HepG2 (cell line): ENCODE results near the gene USP35. TPM values are rescaled to one million over a fixed set of nuclear protein-coding genes. Genes with fewer than 3 reads are reported as not detected.
A peak's percentile ranks its signal among the peaks of the same experiment; 100 is the strongest.

ENCODE experiments used
- ATAC-seq: fragments of 200-7000 bp; cut with Tn5 transposase; 3 replicates; pipeline ENCODE4 v1.9.1; 2020; ENCODE audit warnings: mild to moderate bottlenecking, moderate library complexity
- BruUV-seq: library from RNA; stranded (reverse); fragments of 400-500 nt; replicated peaks from 2 replicates; lab custom pipeline; 2021; lab: Mats Ljungman, UMichigan
- CTCF ChIA-PET: fragments of 300-600 bp; formaldehyde crosslinking; extraction: SDS; loops from one replicate; lab custom pipeline; 2021; ENCODE audit warnings: low total read pairs, inconsistent platforms, low intra/inter-chr PET ratio; lab: Yijun Ruan, JAX
- POLR2A ChIA-PET: fragments of 350-600 bp; sonication (Branson Sonifier 250); formaldehyde crosslinking; loops from one replicate; lab custom pipeline; 2020; ENCODE audit warnings: antibody characterized with exemption, inconsistent platforms; lab: Yijun Ruan, JAX
- DNase-seq: peaks from one replicate; pipeline ENCODE4 v3.0.0-alpha.2; 2015; ENCODE audit warnings: low spot score
- FAIRE-seq: peaks from 3 replicates; lab custom pipeline; 2011; peaks lifted over from hg19 to GRCh38; lab: Jason Lieb, UNC
- H2AFZ ChIP-seq: one replicate; pipeline ENCODE4 v1.6.1; 2011; ENCODE audit warnings: low read length, inconsistent platforms
- H3K27ac ChIP-seq: fragments of 300-600 bp; 3 replicates; pipeline ENCODE4 v1.8.0; 2011; ENCODE audit warnings: mixed run types, mild to moderate bottlenecking, mixed read lengths, low read length, inconsistent platforms; ENCODE audit not compliant: insufficient read depth; ENCODE audit errors: extremely low read length
- H3K27me3 ChIP-seq, 2 experiments: fragments of 200-600 bp in 1 of 2; 2 replicates in 1 of 2; 3 replicates in 1 of 2; pipeline versions ENCODE4 v1.6.0 to v1.8.0; 2011; ENCODE audit warnings: low read length in 2 of 2, mild to moderate bottlenecking in 2 of 2, moderate library complexity in 2 of 2, inconsistent platforms in 1 of 2; ENCODE audit not compliant: insufficient read depth in 2 of 2, control insufficient read depth in 1 of 2
- H3K36me3 ChIP-seq, 2 experiments: fragments of 200-600 bp in 1 of 2; replicated peaks in 1 of 2; 2 replicates in 1 of 2; 3 replicates in 1 of 2; pipeline versions ENCODE4 v1.5.1 to v1.8.0; 2011; ENCODE audit warnings: low read length in 2 of 2, inconsistent platforms in 1 of 2; ENCODE audit not compliant: insufficient read depth in 2 of 2, control insufficient read depth in 1 of 2
- H3K4me1 ChIP-seq: 2 replicates; pipeline ENCODE4 v1.5.1; 2012; ENCODE audit warnings: low read length, inconsistent platforms; ENCODE audit not compliant: insufficient read depth
- H3K4me2 ChIP-seq: 2 replicates; pipeline ENCODE4 v1.6.0; 2011; ENCODE audit warnings: low read depth, low read length, inconsistent platforms
- H3K4me3 ChIP-seq, 3 experiments: fragments of 200-600 bp in 1 of 3; sonication (generic), shearing (Covaris generic) in 1 of 3; replicated peaks in 1 of 3; 2 replicates each; pipeline ENCODE4 v1.5.1; 2011 to 2016; ENCODE audit warnings: low read length in 3 of 3, inconsistent platforms in 2 of 3, low read depth in 2 of 3, mild to moderate bottlenecking in 2 of 3, control low read depth in 1 of 3, mixed read lengths in 1 of 3; ENCODE audit not compliant: insufficient read depth in 1 of 3
- H3K79me2 ChIP-seq: one replicate; pipeline ENCODE4 v1.6.1; 2011; ENCODE audit warnings: low read length, inconsistent platforms; ENCODE audit not compliant: insufficient read depth
- H3K9ac ChIP-seq: 2 replicates; pipeline ENCODE4 v1.6.0; 2011; ENCODE audit warnings: mild to moderate bottlenecking, low read depth, low read length, inconsistent platforms; ENCODE audit not compliant: insufficient read depth
- H3K9me3 ChIP-seq: 2 replicates; pipeline ENCODE4 v1.5.1; 2012; ENCODE audit warnings: mild to moderate bottlenecking, low read length
- H4K20me1 ChIP-seq: 2 replicates; pipeline ENCODE4 v1.6.0; 2011; ENCODE audit warnings: inconsistent platforms, mild to moderate bottlenecking, low read length, moderate library complexity; ENCODE audit not compliant: insufficient read depth
- CEBPB ChIP-seq: IDR thresholded peaks from 2 replicates; pipeline ENCODE4 v1.6.1; 2011; ENCODE audit warnings: low read depth, low read length, improper control_type of control experiment, borderline replicate concordance
- FOXK1 ChIP-seq: sonication (generic); formaldehyde crosslinking; IDR thresholded peaks from 2 replicates; pipeline ENCODE4 v1.4.0; 2020; ENCODE audit warnings: low read depth, missing genetic modification reagents, borderline replicate concordance
- MIXL1 ChIP-seq: IDR thresholded peaks from 2 replicates; pipeline ENCODE4 v1.6.1; 2016
- MTA1 ChIP-seq: sonication (generic); formaldehyde crosslinking; IDR thresholded peaks from 2 replicates; pipeline ENCODE4 v1.4.0; 2020; ENCODE audit warnings: missing genetic modification reagents, mild to moderate bottlenecking, borderline replicate concordance
- RBFOX2 ChIP-seq: fragments of 200-400 bp; formaldehyde crosslinking; IDR thresholded peaks from 2 replicates; pipeline ENCODE4 v1.6.1; 2017; ENCODE audit warnings: low read depth, mild to moderate bottlenecking, low read length
- SETDB1 ChIP-seq: sonication (generic); formaldehyde crosslinking; IDR thresholded peaks from 2 replicates; pipeline ENCODE4 v1.5.1; 2020; ENCODE audit warnings: missing genetic modification reagents, mild to moderate bottlenecking, borderline replicate concordance
- ZNF546 ChIP-seq: sonication (generic); formaldehyde crosslinking; conservative IDR thresholded peaks from 2 replicates; pipeline ENCODE4 v1.8.1; 2023; ENCODE audit warnings: mild to moderate bottlenecking, missing genetic modification reagents
- WGBS: methylation state at CpG from one replicate; pipeline ENCODE4 v1.1.6; 2017; ENCODE audit warnings: low lambda C conversion rate; 5-methylcytosine and 5-hydroxymethylcytosine counted together
- in situ Hi-C: cut with HindIII; loops from 2 replicates; pipeline ENCODE4 v1.10.0; 2017; ENCODE audit warnings: low pct_unique_long_range_greater_than_20kb; ENCODE audit not compliant: extremely low pct_ligation_motif_present
- intact Hi-C: fragments of 100-400 bp; cut with micrococcal nuclease; formaldehyde crosslinking; loops from one replicate; pipeline ENCODE4 v1.10.0; 2022; ENCODE audit not compliant: unreplicated experiment
- polyA plus RNA-seq, 8 experiments: library from polyadenylated mRNA; depleted of rRNA in 3 of 8; stranded (reverse) in 7 of 8; unstranded in 1 of 8; fragments of >200 nt; fragmentation: Illumina TruSeq in 4 of 8; extraction: Trizol in 4 of 8; gene quantifications; 2 replicates each; pipeline versions ENCODE4 v1.2.1 to v1.2.3, GENCODE V29; 2011 to 2016; ENCODE audit warnings: low read depth in 4 of 8, missing spikeins in 1 of 8, mixed read lengths in 1 of 8; ENCODE audit not compliant: insufficient read depth in 1 of 8
- total RNA-seq, 5 experiments: library from RNA; depleted of rRNA; stranded (reverse); fragments of >200 nt; fragmentation: Illumina TruSeq; extraction: Trizol; gene quantifications; 2 replicates each; pipeline ENCODE4 v1.2.3, GENCODE V29; 2016; ENCODE audit warnings: low read depth in 1 of 5
- TF ChIP-seq, protein P1 (sequence below): sonication (generic); formaldehyde crosslinking; IDR thresholded peaks from 2 replicates; pipeline ENCODE4 v1.8.0; 2022; ENCODE audit warnings: missing genetic modification reagents, mild to moderate bottlenecking, inconsistent platforms, borderline replicate concordance
- TF ChIP-seq, protein P2 (sequence below): sonication (generic); formaldehyde crosslinking; IDR thresholded peaks from 2 replicates; pipeline ENCODE4 v1.8.0; 2022; ENCODE audit warnings: mild to moderate bottlenecking, missing genetic modification reagents, borderline replicate concordance
- TF ChIP-seq, protein P3 (sequence below): sonication (generic); formaldehyde crosslinking; IDR thresholded peaks from 2 replicates; pipeline ENCODE4 v1.4.0; 2020; ENCODE audit warnings: missing genetic modification reagents, mild to moderate bottlenecking, borderline replicate concordance
- TF ChIP-seq, protein P4 (sequence below): sonication (generic); formaldehyde crosslinking; IDR thresholded peaks from 2 replicates; pipeline ENCODE4 v1.8.1; 2023; ENCODE audit warnings: mild to moderate bottlenecking, inconsistent platforms, moderate library complexity, missing genetic modification reagents, borderline replicate concordance
- TF ChIP-seq, protein P5 (sequence below): IDR thresholded peaks from 2 replicates; pipeline ENCODE4 v1.6.1; 2016; ENCODE audit warnings: low read depth

USP35 gene
- total and polyA plus RNA-seq, 2 of the 13 experiments (the other 11 are each of a cell fraction or from before 2014, with no cell fraction given): 4.6 to 7.7 TPM

DNA sequence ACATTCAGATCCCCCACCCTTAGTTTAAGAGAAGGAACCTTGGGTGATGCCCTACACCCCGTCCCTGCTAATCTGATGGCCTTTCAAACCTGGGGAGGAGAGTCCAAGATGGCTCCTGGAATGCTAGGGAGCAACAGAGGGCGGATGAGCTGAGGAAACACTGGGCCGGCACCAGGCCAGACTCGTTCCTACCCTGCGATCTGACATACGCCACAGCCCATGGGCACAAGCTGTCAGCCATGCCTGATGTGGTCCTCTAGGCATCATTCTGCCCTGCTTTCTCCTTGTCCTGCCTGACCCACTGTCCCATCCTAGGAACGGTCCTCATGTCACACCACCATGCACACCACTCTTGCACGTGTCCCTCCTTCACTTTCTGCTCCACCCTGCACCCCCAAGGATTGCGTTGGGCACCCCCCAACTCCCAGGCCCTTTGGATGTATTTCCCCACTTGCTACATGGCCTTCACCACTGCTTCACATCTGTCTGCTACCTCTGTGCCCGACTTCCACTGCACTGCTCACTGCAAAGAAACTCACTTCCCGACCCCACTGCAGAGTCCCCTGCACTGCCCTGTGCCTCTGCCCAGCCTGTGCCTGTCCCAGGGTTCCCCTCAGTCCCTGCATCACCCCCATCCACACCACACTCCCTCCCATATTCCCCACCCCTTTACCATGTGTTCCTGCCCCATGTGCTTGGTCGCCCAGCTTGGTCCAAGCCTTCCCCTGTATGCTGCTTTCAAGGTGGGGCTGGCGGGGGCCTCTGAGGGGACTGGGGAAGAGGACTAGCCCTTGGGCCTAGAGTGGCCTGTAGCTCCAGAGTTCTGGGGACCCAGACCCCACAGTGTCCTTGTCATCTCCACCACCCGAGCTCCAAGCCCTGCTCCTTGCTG is 29.2 kb downstream of the USP35 start:
- no peaks in the 10 kb centered on the region for H3K9me3 ChIP-seq
- WGBS: 91% methylated on average over 14 of the region's 14 CpGs
- in situ Hi-C loops (no loop called here), intact Hi-C loops (no loop called here)
- no peaks in the 10 kb centered on the region for H3K79me2 ChIP-seq
- no peak overlapping the region for H3K4me2 ChIP-seq
- CTCF ChIA-PET: no interaction called here
- no peak overlapping the region for H3K9ac ChIP-seq
- no peak; the same call in 2 of the 3 replicates for ATAC-seq
- TSS peak; percentile 41 for BruUV-seq
- no peak for DNase-seq
- POLR2A ChIA-PET: interaction anchor here (0.6 kb wide), 1 partner anchor 50 kb away, joined by 3 read pairs; no protein-coding TSS in a partner anchor
- FAIRE-seq: no peak
- H4K20me1 ChIP-seq: no peaks in the 10 kb centered on the region
- H3K27ac ChIP-seq: no peak overlapping the region
- H3K4me3 ChIP-seq: no peak overlapping the region
- H3K27me3 ChIP-seq: no peaks in the 10 kb centered on the region
- peaks cover 11% of the 10 kb centered on the region for H3K4me1 ChIP-seq
- H2AFZ ChIP-seq: no peak overlapping the region
- H3K36me3 ChIP-seq: peaks cover 21 to 40% of the 10 kb centered on the region in 2 experiments; a peak in 4 of 5 replicates
- TF ChIP-seq, protein P1, sequence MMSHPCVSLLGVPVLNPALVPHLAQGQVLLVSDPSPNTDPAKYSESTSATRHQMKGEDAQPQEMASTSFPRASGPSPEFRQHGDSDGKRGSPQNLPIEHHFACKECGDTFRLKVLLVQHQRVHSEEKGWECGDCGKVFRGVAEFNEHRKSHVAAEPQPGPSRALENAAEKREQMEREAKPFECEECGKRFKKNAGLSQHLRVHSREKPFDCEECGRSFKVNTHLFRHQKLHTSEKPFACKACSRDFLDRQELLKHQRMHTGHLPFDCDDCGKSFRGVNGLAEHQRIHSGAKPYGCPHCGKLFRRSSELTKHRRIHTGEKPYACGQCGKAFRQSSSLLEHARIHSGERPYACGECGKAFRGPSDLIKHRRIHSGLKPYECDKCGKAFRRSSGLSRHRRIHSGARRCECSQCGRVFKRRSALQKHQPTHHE: no peak
- TF ChIP-seq ZNF546 (CRISPR knock-in tag): no peak
- no peak for TF ChIP-seq CEBPB
- no peak for TF ChIP-seq SETDB1 (CRISPR knock-in tag)
- TF ChIP-seq, protein P2, sequence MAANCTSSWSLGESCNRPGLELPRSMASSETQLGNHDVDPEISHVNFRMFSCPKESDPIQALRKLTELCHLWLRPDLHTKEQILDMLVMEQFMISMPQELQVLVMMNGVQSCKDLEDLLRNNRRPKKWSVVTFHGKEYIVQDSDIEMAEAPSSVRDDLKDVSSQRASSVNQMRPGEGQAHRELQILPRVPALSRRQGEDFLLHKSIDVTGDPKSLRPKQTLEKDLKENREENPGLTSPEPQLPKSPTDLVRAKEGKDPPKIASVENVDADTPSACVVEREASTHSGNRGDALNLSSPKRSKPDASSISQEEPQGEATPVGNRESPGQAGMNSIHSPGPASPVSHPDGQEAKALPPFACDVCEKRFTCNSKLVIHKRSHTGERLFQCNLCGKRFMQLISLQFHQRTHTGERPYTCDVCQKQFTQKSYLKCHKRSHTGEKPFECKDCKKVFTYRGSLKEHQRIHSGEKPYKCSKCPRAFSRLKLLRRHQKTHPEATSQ (CRISPR knock-in tag): no peak
- TF ChIP-seq, protein P3, sequence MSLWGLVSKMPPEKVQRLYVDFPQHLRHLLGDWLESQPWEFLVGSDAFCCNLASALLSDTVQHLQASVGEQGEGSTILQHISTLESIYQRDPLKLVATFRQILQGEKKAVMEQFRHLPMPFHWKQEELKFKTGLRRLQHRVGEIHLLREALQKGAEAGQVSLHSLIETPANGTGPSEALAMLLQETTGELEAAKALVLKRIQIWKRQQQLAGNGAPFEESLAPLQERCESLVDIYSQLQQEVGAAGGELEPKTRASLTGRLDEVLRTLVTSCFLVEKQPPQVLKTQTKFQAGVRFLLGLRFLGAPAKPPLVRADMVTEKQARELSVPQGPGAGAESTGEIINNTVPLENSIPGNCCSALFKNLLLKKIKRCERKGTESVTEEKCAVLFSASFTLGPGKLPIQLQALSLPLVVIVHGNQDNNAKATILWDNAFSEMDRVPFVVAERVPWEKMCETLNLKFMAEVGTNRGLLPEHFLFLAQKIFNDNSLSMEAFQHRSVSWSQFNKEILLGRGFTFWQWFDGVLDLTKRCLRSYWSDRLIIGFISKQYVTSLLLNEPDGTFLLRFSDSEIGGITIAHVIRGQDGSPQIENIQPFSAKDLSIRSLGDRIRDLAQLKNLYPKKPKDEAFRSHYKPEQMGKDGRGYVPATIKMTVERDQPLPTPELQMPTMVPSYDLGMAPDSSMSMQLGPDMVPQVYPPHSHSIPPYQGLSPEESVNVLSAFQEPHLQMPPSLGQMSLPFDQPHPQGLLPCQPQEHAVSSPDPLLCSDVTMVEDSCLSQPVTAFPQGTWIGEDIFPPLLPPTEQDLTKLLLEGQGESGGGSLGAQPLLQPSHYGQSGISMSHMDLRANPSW (CRISPR knock-in tag): no peak
- TF ChIP-seq MTA1: no peak
- TF ChIP-seq, protein P4, sequence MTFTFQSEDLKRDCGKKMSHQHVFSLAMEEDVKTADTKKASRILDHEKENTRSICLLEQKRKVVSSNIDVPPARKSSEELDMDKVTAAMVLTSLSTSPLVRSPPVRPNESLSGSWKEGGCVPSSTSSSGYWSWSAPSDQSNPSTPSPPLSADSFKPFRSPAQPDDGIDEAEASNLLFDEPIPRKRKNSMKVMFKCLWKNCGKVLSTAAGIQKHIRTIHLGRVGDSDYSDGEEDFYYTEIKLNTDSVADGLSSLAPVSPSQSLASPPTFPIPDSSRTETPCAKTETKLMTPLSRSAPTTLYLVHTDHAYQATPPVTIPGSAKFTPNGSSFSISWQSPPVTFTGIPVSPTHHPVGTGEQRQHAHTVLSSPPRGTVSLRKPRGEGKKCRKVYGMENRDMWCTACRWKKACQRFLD (CRISPR knock-in tag): no peak
- no peak for TF ChIP-seq RBFOX2
- TF ChIP-seq, protein P5, sequence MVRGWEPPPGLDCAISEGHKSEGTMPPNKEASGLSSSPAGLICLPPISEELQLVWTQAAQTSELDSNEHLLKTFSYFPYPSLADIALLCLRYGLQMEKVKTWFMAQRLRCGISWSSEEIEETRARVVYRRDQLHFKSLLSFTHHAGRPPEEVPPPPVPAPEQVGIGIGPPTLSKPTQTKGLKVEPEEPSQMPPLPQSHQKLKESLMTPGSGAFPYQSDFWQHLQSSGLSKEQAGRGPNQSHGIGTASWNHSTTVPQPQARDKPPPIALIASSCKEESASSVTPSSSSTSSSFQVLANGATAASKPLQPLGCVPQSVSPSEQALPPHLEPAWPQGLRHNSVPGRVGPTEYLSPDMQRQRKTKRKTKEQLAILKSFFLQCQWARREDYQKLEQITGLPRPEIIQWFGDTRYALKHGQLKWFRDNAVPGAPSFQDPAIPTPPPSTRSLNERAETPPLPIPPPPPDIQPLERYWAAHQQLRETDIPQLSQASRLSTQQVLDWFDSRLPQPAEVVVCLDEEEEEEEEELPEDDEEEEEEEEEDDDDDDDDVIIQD (CRISPR knock-in tag): no peak
- TF ChIP-seq FOXK1 (CRISPR knock-in tag): no peak
- TF ChIP-seq MIXL1 (CRISPR knock-in tag): no peak
